VCaP (cell line): Measurements from ENCODE around the gene GREB1.
A peak's percentile ranks its signal among the peaks of the same experiment; 100 is the strongest.
"Not testable (repeated sequence)": the region's sequence is repeated elsewhere in the genome, so short reads cannot be mapped to it uniquely, and the experiment has no call there.

ENCODE experiments used
- H3K27ac ChIP-seq: fragments of 450-650 bp; 2 replicates; pipeline ENCODE4 v1.5.1; 2017
- TF ChIP-seq, protein P1 (sequence below): fragments of 450-650 bp; conservative IDR thresholded peaks from 2 replicates; pipeline ENCODE4 v1.5.1; 2017; ENCODE audit warnings: mild to moderate bottlenecking, moderate library complexity

Gene GREB1

DNA sequence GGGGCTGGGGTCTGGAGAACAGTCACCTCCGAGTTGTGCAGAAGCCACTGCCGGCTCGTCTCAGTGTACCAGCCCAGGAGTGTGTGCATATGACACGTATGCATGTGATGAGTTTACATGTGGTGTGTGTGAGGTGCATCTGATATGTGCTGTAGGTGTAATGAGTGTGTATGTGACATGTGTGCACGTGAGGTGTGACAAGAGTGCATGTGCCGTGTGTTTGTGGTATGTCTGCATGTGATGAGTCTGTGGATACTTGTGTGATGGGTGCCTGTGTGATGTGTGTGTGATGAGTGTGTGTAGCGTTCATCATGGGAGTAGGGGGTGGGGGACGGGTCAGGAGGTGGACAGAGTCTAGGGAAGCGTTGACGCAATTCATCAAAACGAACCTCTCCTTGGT lies 123.3 kb downstream of the GREB1 start:
- peak overlapping the region; percentile 95 for H3K27ac ChIP-seq
- TF ChIP-seq, protein P1, sequence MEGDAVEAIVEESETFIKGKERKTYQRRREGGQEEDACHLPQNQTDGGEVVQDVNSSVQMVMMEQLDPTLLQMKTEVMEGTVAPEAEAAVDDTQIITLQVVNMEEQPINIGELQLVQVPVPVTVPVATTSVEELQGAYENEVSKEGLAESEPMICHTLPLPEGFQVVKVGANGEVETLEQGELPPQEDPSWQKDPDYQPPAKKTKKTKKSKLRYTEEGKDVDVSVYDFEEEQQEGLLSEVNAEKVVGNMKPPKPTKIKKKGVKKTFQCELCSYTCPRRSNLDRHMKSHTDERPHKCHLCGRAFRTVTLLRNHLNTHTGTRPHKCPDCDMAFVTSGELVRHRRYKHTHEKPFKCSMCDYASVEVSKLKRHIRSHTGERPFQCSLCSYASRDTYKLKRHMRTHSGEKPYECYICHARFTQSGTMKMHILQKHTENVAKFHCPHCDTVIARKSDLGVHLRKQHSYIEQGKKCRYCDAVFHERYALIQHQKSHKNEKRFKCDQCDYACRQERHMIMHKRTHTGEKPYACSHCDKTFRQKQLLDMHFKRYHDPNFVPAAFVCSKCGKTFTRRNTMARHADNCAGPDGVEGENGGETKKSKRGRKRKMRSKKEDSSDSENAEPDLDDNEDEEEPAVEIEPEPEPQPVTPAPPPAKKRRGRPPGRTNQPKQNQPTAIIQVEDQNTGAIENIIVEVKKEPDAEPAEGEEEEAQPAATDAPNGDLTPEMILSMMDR = no peak

DNA sequence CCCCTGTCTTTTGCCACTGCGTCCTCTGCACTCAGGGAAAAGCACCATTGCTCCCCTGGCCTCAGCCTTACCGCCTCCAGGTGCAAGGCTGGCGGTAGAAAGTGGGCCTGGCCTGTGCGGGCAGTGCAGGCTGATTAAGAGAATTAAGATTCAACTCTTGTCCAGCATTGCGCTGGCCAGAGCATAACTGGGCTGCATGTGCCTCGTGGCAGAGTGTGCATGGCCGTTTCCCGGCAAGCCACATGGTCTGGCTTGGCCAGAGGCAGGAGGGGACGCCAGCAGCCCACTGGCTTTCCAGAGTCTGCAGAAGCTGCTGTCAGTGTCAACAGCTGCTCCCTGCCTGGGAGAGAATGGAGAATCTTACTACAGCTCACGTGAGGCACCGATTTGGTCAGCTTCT lies 123.8 kb downstream of the GREB1 start:
- TF ChIP-seq, protein P1 = no peak
- H3K27ac ChIP-seq = peak overlapping the region; percentile 95; the same call in 1 of the 2 replicates

DNA sequence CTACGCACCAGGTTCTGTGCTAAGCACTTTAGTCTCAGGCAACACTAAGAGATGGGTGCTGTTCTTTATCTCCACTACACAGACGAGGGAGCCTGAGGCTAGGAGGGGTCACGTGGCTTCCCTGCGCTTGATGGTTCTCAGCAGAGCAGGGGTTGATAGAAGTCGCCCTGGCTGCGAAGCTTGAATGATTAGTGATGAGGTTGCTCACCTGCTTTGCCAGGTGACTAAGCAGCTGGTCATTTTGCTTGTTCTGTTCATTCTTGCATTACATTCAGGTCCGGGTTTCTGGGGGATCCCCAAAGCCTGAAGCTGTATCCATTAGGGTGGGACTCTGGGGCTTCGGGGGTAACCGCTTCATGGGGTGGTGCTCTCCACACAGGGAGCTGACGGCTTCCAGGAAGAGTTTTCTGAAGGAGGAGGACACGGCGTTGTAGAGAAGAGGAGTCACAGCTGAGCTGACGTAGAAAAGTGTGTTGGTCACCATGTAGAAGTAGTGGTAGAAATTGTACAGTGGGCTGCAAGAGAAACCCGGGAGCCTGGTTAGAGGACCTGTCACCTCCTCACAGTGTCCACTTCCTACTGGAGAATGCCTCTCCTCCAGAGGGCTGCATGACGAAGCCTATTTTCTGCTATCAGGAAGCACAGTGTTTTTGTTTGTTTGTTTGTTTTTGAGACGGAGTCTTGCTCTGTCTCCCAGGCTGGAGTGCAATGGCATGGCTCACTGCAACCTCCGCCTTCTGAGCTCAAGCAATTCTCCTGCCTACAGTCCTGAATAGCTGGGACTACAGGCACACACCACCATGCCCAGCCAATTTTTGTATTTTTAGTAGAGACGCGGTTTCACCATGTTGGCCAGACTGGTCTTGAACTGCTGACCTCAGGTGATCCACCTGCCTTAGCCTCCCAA lies 124.6 kb downstream of the GREB1 start:
- TF ChIP-seq, protein P1 = no peak

DNA sequence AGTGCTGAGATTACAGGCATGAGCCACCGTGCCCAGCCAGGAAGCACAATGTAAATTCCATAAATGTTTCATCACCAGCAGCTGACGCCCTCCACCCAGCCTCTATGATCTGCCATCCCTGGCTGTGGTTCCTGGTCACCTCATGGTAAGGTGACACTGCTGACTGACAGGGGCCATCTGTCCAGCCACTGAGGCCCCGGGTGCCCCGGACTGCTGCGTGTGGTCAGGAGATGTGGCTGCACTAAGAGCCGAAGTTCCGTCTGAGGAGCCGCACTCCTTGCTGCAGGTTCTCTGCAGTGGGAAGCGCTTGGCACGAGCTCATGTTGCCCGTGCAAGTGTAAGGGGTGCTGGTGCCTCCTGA lies 125.2 kb downstream of the GREB1 start:
- no peak overlapping the region for H3K27ac ChIP-seq
- TF ChIP-seq, protein P1 = no peak

More for the DNA sequence above, 124.6 kb downstream of the GREB1 start:
- no peak overlapping the region for H3K27ac ChIP-seq

DNA sequence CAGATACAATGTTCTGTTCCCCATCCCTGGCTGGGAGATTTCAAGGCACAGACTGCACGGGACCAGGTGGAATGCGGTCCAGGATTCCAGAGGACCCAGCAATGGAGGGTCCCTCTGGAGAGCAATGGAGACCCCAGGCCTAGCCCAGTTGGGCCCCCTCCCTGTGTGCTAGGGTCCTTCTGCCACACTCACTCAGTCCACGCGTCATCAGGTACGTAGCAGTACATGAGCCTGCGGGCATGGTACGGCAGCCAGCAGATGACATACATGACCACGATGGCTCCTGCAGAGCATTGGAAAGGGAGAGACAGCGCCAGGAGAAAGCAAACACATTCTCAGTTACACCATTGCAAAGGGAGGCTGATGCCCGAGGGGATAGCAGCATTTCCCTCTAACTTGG lies 126.0 kb downstream of the GREB1 start:
- H3K27ac ChIP-seq = no peak overlapping the region
- TF ChIP-seq, protein P1 = no peak

DNA sequence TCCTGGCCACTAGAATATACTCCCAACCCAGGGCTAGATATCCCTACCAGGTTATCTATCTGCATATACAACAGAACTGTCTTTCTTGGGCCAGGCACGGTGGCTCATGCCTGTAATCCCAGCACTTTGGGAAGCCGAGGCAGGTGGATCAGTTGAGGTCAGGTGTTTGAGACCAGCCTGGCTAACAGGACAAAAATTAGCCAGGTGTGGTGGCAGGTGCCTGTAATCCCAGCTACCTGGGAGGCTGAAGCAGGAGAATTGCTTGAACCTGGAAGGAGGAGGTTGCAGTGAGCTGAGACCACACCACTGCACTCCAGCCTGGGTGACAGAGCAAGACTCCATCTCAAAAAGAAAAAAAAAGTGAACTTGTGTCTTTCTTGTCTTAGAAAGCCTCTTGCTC lies 126.6 kb downstream of the GREB1 start:
- not testable (repeated sequence) for H3K27ac ChIP-seq

DNA sequence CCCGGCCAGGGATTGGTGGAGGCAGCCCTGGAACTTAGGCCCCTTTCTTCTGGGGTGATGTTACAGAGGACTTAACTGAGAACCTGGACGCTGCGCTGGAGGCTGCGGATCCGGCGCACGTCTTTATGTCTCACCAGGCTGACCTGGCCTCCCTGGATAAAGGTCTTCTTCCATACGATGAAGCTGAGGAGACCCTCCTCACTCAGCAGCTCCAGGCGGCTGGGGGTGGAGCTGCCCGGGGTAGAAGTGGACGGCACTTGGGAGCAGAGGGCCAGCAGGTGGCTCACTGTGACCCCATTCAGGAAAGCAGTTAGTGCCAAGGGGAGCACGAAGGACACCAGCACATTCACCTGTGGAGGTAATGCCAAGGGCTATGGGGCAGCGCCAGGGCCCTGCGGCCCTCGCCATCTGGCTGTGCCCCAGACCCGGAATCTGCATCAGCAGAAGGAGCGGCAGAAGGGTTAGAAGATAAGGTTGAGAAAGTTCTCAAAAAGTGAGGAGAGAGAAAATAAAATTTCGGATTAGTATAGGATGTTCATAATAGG lies 128.1 kb downstream of the GREB1 start:
- TF ChIP-seq, protein P1 = no peak

DNA sequence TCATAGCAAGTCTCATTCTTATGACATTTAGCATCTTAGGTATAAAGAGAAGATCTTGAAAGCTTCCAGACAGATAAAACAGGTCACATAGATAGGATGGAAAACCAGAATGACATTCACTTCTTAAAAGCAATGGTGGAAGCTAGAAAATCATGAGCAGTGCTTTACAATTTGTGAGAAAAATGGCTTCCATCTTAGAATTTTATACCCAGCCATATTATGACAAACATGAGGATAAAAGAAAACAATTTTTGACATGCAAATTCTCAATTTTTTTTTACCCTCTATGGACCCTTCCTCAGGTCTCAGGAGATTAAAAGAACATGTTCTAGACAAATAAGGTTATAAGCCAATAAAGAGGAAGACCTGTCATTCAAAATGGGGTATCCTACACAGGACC lies 129.0 kb downstream of the GREB1 start:
- no peak overlapping the region for H3K27ac ChIP-seq
- TF ChIP-seq, protein P1 = no peak

More for the DNA sequence above, 128.1 kb downstream of the GREB1 start:
- H3K27ac ChIP-seq = no peak overlapping the region
